GM12873 (cell line): ENCODE results near the gene ACTG1.

ENCODE experiments used
- TF ChIP-seq, protein P1 (sequence below): IDR thresholded peaks from 2 replicates; pipeline ENCODE4 v1.5.1; 2012; ENCODE audit warnings: low read depth, mild to moderate bottlenecking, moderate library complexity, low read length, control low read depth; ENCODE audit not compliant: insufficient read depth; ENCODE audit errors: missing control alignments

Gene ACTG1

DNA sequence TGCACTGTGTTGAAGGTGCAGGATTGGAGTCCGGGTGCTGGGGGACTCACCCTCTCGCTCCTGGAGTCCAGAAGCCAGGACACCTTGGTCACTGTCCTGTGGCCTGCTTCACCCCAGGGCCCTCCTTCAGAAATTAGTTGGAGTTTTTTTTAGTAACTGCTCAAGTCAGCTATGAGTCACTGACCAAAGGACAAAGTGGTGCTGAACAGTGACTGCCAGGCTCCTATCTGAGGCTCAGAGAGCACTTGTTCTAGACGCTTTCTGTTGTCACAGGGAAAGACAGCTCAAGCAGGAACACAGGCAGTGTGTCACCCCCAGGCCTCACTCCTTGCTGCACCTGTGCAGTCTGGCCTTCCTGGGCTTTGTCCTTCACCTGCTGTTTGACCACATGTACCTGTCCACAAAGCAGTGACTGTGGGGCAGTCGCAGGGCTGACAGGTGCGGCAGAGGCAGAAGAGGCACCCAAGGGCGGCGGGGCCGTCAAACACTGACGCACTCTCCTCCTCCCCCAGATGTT is 43.6 kb upstream of the ACTG1 start:
- TF ChIP-seq, protein P1, sequence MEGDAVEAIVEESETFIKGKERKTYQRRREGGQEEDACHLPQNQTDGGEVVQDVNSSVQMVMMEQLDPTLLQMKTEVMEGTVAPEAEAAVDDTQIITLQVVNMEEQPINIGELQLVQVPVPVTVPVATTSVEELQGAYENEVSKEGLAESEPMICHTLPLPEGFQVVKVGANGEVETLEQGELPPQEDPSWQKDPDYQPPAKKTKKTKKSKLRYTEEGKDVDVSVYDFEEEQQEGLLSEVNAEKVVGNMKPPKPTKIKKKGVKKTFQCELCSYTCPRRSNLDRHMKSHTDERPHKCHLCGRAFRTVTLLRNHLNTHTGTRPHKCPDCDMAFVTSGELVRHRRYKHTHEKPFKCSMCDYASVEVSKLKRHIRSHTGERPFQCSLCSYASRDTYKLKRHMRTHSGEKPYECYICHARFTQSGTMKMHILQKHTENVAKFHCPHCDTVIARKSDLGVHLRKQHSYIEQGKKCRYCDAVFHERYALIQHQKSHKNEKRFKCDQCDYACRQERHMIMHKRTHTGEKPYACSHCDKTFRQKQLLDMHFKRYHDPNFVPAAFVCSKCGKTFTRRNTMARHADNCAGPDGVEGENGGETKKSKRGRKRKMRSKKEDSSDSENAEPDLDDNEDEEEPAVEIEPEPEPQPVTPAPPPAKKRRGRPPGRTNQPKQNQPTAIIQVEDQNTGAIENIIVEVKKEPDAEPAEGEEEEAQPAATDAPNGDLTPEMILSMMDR: no peak

DNA sequence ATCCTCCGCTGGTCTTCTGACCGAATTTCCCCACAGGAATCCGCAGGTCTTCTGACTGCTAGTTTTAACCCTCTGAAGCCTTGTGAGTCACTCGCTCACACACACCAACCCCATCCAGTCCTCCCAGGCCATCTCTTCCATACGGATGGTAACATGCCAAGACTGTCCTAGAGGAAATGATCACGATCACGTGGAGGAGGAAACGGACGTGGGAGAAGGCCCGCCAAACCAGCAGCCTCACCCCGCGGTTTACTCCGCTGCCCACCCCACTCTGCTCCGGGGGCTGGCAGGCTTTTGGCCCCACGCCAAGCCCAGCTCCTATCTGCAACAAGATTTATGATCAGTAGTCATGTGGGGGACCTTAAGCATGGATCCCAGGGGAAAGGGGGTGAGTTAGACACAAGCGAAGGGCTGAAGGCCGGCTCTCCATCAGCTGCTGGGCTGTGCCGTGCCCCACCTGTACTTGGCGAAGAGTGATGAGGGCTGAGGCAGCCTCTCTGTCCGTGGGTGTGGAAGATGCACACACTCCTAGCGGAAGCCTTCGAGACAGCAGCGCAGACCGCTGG is 41.1 kb upstream of the ACTG1 start:
- TF ChIP-seq, protein P1: peak; percentile 25

DNA sequence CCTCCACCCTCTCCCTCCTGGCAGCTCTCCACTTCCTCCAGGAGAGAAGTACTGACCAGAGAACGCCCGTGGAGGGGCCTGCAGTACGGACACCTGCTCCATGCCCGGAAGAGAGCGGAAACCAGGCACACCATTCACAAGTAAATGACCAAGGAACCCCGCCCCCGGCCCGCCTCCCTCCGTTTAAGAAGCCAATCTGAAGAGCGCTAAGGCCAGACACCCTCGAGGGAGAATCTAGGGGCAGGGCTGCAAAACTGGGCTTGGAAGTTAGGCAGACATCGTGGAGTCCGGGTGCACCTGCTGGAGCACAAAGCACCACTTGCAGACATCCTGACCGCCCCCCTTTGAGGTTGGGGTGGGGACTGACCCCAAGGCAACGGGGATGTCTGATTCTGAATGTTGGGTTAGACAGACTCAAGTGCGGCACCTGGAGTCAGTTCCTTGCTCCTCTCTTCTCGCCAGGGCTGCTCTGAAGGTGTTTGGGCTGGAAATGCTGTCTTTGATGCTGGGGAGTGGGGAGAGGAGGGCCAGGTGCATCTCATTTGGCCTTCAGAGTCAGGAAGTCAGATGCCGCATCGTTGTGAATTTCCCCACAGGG is 40.5 kb upstream of the ACTG1 start:
- TF ChIP-seq, protein P1: peak; percentile 42

- TF ChIP-seq, protein P1: no peak
Observed at GRCh38 chr17:81552244-81553017, 39.8 kb upstream of the ACTG1 start, which contains the start of gene FAAP100. Gene FAAP100 (minus strand): TSS chr17:81552353. CDS start chr17:81552330, 23 bp downstream.

DNA sequence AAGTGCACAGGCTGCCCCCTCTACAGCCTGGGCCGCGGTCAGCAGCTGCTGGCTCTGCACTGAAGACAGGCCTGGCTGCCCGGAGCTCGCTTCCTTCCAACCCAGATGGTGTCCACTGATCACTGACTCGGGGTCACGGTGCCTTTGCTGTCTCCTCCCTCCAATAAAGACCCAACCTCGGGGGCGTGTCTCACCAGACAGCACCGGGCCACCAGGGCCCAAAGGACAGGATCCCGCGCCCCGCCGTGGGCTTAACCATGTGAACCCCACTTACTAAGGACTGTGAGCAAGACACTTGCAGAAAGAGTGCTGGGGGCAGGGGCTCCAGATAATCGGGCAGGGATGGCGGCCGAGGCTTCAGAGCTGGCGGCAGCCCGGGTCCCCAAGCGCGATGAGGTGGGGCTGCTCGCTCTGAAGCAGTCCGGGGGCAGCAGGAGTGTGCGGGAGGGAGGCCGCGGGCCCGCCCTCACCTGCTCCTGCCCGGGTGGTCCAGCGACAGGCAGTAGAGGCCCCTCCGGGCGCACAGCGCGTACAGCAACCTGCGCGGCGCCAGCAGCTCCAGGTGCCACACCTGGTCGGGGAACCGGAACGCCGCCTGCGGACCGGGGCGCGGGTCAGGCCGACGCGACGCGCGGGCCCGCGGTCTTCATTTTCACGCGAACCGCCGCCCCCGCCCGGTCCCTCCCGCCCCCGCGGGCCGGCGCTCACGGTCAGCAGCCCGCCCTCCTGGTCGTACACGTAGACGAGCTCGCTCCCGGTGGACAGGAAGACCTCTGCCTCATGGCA is 39.1 kb upstream of the ACTG1 start:
- TF ChIP-seq, protein P1: no peak

GRCh38 chr17:81550830-81551457 is 38.3 kb upstream of the ACTG1 start:
- TF ChIP-seq, protein P1: no peak
